ENCODE results near the gene FBN1. TPM values are rescaled to one million over a fixed set of nuclear protein-coding genes. Genes with fewer than 3 reads are reported as not detected.

Gene FBN1
- total RNA-seq, 1 experiment from 2014 or later: 109 TPM

DNA sequence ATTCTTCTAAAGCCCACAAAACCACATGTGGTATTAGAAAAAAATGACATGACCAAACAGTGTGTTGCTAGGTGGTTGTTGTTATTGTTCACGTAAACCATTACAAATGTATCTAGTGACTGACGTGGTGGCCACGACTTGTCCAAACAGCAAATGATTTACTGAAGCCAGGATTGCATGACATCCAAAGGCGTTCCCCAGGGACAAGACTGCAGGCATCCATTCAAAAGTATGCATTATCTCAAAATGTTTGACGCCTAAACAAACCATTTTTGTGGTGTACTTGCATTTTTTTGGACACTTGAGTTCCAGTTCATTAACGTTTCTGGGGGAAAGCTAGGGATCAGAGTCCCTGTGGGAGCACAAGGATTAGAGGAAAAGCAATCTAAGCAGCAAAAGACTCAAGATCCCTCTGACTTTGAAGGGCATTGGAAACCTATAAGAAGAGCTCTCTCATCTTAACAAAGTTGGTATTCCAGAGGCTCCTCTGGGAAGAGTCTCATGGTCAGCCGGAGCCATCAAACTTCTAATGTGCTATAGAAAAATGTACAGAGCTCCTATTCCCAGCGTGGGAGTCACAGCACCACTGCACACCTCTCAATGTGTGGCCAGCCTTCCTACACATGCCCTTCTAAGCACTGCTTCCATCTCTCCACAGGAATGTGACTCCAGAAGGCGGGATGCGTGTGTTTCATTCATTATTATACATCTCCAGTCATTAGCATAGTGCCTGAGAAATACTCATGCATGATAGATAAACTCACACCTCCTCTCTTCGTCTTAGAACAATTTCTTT, 62.9 kb downstream of the FBN1 start:
- DNase-seq (ENCODE audit: low read depth): peak; percentile 92

DNA sequence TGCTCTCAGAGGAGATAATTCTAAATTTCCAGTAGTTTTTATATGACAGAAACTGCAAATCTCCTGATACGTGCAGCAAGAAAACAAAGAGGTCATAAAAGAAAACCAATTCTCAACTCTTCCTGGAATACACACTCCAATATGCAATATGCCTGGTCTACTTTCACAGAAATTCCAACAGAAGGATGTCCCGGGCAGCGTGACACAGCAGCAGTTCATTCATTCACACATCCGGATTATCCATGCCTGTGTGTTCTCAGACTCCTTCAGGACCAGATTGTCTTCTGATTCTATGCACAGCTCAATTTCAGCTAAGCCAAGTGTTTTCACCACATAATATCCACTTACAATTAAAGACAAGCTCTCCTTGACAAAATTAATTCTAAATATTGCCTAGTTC, 64.3 kb downstream of the FBN1 start:
- DNase-seq (ENCODE audit: low read depth): no peak

DNA sequence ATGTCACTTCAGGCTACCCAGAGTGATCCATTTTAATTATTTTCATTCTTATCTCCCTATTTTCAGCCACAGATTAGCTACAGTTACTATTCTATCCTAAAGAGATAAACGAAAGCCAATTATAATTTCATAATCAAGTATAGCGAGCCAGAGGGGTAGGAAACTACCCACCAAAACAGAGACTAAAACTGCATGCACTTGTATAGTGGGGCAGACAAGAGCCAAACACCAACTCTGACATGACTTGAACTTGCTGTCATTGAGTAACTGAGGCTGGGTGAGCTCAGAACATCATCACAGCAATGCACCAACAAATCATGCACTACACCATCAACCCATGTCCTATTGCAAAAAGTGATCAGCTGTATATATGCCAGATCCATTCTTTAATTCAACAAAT, 64.8 kb downstream of the FBN1 start:
- DNase-seq (ENCODE audit: low read depth): no peak

DNA sequence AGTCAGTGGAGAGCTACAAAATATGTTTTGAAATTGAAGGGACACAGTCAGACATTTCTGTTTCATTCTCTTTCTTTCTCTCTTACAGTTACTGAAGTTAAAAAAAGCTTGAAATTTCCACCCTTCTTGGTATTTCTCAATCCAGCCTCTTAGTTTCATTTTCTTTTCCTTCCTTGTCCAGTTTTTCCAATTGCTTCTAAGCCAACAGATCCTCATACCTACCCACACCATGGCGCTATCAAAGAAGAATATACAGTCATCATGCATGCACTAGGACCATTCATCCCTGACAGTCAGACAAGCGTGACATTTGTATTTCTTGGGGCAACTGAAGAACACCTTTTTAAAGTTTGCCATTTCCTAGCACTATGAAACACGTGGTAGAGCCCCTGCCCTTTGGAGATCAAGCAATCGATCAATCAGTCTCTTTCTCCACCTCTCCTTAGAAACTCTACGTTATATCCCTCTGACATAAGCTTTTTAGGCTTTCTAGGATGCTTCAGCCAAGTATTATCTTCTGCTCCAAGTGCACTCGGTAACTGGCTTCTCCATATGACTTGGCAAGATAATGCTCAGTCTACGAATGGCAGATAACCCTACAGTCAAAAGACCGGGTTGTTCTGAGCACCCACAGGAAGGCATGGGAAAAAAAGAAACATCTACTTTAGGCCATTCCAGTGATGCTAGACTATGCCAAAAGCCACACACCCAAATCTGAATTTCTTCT, 65.4 kb downstream of the FBN1 start:
- DNase-seq (ENCODE audit: low read depth): peak; percentile 30

DNA sequence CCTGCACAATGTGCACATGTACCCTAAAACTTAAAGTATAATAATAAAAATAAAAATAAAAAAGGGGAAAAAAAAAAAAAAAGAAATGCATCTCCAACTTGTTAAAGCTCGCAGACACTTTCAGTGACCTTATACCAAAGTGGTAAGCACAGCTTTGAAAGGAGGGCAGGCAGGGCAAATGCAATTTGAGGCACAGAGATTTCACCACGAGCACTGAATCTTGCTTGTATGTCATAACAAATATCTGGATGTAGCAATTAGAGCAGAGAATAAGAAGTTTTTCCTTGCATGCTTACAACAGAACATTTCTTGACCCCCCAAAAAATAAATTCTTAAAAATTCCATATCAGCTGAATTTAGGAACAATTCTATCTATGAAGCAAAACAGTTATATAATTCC, 66.5 kb downstream of the FBN1 start:
- DNase-seq (ENCODE audit: low read depth): no peak

DNA sequence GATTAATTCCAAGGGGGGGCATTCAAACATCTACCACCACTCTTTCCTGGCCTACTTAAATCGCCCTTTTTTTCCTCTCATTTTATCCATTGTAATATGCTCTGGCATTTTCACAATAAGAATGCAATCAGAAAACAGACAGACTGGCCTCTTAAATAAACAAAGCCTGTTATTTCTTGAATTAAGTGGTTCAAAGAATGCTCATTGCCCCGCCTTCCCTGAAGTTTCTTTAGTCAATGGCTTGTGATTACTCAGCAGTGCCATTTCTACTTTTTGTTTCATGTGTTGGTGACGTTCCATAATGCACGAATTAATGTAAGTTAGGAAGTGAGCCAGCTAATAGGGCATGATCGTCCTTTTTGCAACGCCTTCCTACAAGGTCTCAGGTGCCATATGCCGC, 68.0 kb downstream of the FBN1 start:
- peak; percentile 73 for DNase-seq (ENCODE audit: low read depth)

DNA sequence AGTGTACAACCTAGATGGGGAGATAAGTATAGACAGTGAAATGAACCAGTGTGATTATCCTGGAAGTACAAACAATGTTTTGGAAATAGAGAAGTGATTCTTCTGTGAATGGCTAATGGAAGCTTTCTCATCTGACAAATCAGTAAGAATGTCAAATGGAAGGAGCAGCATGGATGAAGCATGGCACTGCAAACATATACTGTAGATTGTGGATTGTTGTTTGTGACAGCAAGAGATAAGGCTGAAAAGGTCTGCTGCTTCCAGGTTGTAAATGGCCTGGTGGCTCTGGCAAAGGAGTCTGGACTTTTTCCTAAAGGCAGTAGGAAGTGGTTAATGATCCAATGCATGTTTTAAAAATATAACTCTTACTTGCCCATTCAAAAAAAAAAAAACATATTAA, 71.3 kb downstream of the FBN1 start:
- no peak for DNase-seq (ENCODE audit: low read depth)

DNA sequence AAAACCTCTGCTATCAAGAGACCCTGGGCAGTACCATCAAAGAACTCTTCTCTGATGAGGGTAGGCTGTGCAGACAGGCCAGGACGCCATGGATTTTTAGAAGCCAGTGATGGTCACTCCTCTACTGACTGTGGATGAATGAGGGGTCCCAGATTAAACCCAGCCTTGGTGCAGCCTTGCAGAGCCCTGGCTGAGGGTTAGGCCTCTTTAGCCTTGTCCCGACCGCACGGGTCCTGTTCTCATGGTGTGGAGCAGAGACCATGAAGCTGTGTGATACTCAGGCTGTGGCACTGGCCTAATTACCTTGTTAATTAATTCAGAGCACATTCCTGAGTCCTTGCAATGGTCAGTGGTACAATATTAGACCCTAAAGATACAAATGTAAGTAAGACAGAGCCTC, 71.7 kb downstream of the FBN1 start:
- DNase-seq (ENCODE audit: low read depth): no peak

DNA sequence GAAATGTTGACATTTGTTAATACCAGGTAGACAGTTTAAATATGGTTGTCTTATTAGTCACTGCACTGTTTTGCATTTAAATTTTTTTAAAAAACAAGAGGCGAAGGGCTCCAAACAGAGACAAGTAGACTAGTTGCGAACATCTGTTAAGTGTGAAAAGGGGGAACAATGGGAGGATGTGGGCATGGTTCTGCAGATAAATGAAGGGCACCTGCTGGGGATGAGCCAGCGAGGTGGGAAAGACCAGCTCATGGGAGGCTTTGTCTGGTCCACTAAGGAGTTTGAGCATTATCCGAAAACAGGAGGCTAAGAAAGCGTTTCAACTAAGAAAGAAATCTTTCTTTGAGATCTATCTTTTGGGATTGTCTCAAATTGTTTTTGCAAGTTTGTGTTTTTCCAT, 72.7 kb downstream of the FBN1 start:
- DNase-seq (ENCODE audit: low read depth): no peak

DNA sequence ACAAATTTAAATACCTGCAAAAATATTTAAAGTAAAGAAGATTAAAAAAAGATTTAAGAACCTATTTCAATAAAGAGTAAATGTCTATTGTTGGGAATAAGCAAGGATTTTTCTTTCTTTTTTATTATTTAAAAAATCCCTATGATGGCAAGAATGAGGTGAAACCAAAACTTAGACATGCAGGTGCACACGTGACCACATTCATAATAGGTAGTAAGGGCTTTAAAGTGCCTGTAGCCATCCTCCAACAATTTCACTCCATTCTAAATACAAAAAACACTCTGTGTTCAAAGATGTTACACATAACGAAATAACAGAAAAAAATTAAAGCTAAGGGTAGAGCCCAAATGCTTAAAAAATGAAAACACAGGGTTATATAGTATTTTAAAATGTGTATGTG, 74.0 kb downstream of the FBN1 start:
- no peak for DNase-seq (ENCODE audit: low read depth)

DNA sequence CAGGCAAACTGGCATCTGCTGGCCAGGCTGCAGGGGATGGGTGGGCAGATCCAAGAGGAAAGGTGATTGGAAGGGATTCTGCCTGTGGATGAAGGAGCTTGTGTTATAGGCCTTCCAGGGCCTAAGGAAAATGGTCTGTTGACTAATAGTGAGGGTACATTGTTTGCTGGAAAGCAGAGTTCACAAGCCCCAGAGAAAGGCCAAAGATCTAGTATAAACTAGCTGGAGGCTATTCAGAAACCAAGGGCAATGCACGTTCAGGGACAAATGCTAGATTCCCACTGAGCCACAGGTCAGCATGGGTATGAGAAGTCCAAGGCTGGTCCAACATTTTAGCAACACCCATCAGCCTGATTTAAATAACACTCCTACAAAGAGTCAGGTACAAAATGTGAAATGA, 74.7 kb downstream of the FBN1 start:
- no peak for DNase-seq (ENCODE audit: low read depth)

DNA sequence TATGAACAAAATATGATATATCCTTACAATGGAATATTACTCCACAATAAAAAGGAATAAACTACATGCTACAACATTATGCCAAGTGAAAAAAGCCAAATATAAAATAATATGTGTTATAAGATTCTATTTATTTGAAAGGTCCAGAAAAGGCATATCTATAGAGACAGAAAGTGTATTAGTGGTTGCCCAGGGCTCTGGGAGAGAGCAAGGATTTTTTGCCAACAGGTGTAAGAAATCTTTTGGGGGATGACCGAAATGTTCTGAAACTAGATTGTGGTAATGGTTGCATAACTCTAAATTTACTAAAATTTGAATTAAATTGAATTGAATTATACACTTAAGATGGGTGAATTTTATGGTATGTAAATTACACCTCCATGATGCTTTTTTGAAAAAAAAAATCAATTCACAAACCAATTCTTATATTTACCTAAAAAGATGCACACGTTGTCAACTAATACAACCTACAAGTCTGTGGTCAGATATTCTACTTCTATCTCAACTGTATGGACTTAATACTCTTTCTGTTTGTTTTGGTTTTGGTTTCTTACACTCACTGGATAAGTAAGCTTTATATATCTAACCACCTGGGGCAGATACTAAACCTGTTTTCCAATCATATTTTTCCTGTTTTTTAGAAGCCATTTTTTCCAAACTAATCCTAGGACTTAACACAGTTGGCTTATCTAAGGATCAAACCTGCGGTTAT, 75.8 kb downstream of the FBN1 start:
- no peak for DNase-seq (ENCODE audit: low read depth)

DNA sequence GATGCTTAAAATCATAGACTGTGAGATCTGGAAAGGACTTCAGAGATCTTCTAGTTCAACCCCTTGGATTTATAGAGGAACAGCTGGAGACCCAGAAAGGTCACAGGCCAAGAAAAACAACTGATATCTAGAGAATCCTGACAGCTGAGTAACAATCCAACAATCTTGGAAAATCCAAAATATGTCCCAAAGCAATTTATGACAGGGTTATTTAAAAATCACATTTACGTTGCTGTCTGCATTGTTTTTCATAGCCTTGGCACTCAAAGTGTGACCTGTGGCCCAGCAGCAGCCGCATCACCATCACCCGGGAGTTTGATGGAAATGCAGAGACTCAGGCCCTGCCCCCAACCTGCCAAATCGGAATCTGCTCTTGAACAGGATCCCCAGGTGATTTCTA, 78.8 kb downstream of the FBN1 start:
- DNase-seq (ENCODE audit: low read depth): peak; percentile 95

DNA sequence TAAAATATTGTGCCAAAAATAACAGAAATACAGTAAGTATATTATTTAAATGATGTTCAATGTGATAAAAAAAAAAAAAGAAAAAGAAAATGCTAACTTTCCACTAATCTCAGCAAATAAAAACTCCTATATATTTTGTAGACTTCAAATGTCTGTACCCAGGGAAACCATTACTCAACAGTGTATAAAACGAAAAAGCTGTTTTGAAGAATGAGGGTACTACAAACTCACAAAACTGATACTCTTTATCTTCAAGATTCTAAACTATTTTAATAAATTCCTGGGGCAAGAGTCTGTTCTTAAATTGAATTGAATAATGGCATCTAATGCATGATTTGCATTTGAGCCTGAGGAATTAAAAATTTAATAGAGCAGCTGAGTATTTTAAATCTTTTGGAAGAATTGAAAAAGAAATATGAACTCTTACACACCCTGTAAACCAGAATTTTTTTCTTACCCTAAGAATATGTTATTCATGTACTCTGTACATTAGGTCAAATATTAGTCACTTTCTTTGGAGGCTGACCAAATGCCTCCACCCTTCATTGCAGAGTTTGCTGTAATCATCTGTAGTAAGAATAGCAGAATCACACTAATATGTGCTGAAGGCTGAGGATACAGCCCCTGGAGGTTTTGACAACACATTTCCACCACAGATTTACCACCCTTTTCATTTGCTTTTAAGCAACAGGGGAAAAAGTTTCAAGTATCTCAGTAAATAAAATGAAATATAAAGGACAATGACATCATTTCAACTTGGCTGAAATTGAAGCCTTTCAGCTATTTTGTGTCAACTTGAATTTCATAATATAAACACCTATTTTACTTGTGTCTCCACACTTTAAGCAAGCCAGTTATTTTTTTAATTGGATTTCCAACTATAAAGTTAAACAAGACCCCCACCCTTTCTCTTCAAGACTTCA, 79.7 kb downstream of the FBN1 start:
- DNase-seq (ENCODE audit: low read depth): peak; percentile 92

DNA sequence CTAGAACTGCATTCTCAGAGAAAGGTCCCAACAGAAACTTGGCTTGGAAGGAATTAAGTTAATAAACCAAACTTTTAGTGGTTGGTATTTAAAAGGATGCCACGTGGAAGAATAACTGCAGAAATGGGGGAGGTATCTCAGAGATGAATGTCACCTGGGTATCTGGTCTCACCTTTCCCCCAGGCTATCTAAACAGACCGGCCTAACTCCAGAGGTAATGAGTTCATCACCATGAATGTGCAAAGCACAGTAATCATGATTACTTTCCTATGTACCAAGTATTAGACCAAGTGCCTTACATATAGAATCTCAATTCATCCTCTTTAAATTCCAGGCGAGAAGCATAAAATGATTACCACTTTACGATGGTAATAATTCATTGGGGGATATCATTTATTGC, 80.8 kb downstream of the FBN1 start:
- no peak for DNase-seq (ENCODE audit: low read depth)

DNA sequence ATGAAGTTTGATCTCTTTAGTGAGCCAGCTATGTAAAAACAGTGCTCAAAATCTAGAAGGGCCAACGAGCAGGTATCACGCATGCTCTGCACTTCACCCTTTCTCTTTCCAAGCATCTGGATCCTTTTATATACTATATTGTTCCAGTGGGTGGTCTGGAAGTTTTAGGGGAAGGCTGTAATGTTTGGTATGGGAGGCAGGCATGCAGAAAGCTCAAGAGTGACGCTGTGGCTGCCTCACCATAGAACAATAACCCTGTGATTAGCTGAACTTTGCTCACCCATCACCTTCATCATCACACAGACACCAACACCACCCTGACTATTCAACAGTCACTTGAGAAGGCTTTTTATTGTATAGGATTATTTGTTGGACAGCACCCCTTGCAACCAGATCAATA, 81.6 kb downstream of the FBN1 start:
- no peak for DNase-seq (ENCODE audit: low read depth)

DNA sequence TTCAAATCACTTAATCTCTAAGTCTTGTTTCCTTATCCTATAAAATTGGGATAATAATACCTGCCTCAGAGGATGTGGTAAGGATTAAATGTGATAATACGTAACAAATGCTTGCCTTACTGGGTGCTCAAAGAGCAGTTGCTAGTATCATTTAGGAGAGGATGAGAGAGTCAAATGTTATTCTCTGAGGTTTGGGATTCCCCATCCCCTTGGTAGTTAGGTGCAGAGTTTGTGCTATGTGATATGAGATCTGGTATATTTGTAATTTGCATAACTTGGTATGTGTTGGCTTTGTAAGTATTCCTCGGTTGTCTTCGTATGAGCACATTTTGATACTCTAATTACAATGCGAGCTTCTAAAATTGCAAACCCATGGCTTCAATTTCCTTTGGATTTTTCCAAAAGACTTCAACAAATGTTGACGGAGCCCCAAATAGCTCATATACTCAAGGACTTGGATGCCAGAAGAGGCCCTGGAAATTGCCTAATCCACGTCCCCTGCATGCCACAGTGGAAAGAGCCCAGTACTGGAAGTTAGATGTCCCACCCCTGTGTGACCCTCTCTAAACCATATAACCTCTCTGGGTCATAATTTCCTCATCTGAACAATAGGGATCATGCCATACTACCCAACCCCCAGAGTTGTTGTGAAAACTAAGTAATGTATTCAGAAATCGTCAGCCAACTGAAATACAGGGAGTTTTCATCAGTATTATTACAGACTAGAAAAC, 85.0 kb downstream of the FBN1 start:
- no peak for DNase-seq (ENCODE audit: low read depth)

DNA sequence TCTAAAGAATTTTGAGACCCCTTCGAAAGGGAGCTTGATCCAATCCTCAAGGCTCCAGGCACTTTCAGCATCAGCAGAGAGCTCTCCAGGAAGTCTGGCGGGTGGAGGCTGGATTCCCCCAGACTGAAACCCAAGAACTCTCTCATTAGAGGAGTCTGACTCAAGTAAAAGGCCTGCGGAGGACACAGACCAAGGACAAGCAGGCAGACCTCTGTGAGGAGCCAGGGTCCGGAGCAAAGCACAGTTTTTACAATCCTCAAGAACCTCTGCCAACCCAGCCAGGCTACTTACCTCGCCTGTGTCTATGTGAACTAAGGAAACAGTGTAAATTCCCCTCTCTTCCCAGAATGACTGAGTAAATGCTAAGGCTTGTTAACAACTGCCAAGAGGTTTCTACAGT, 86.2 kb downstream of the FBN1 start:
- peak; percentile 85 for DNase-seq (ENCODE audit: low read depth)

DNA sequence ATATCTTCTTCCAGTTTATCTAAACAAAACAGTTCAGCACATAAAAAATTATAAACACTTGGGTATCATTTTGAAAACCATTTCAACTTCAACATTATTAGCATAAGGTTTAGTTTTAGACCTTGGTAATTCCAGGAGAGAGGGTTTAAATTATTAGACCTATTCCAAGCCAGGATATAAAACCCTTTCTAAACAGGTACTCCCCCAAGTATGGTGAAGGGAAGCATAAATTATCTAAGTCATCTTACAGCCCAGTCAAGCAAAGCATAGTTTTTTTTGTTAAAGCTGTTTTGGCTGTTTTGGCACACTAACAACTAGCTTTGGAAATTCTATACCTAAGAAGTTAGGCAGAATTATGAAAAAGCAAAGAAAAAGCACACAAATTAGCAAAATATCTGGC, 87.3 kb downstream of the FBN1 start:
- no peak for DNase-seq (ENCODE audit: low read depth)

DNA sequence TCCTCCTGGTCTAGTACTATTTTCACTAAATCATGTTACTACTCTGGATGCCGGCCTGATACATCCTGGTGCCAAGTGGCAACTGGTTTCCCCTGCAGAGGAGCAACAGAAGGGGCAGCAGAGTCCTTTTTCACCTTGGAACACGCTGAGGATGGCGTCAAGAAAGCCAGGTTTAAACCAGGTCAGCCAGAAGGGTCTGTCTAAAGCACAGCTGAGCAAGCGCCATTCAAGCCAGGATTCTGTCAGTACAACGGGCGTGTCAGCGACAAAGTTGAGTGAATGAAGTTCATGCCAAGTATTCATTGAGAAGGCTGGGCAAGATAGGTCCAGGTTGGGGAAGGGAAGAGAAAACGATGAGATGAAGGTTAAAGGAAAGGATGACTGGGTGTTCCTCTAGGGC, 88.2 kb downstream of the FBN1 start:
- DNase-seq (ENCODE audit: low read depth): no peak

Data from LHCN-M2 (cell line).